Activated naive CD8-positive, alpha-beta T cell treated with anti-CD3 and anti-CD28 coated beads, Interleukin-2, amount 10 ng/mL, durations not matched to agents 7 days and 5 days (primary cell): ENCODE results near the gene BCR. TPM values are rescaled to one million over a fixed set of nuclear protein-coding genes. Genes with fewer than 3 reads are reported as not detected.

ENCODE experiments used
- ATAC-seq: fragments of 150-1000 bp; cut with Tn5 transposase; one replicate; pipeline ENCODE4 v1.10.0; 2021; ENCODE audit warnings: low read depth, moderate library complexity
- POLR2A ChIA-PET: fragments of 350-600 bp; sonication (Branson Sonifier 250); formaldehyde crosslinking; loops from one replicate; lab custom pipeline; 2021; ENCODE audit warnings: antibody characterized with exemption; lab: Charles Lee
- DNase-seq: peaks from one replicate; pipeline ENCODE4 v3.0.0; 2021
- H3K27ac Mint-ChIP-seq: one replicate; pipeline ENCODE4 v1.8.0; 2022; ENCODE audit warnings: mild to moderate bottlenecking, mixed read lengths
- H3K27me3 Mint-ChIP-seq: one replicate; pipeline ENCODE4 v1.8.0; 2022; ENCODE audit warnings: mild to moderate bottlenecking, moderate library complexity, mixed read lengths
- H3K36me3 Mint-ChIP-seq: one replicate; pipeline ENCODE4 v1.8.0; 2021; ENCODE audit warnings: mild to moderate bottlenecking, mixed read lengths
- H3K4me1 Mint-ChIP-seq: one replicate; pipeline ENCODE4 v1.8.0; 2021; ENCODE audit warnings: mixed read lengths
- H3K4me3 Mint-ChIP-seq: one replicate; pipeline ENCODE4 v1.8.0; 2022; ENCODE audit warnings: mild to moderate bottlenecking, moderate library complexity, mixed read lengths
- H3K9me3 Mint-ChIP-seq: one replicate; pipeline ENCODE4 v1.8.0; 2021; ENCODE audit warnings: mixed read lengths
- total RNA-seq, 2 experiments: library from RNA; stranded (reverse); gene quantifications; one replicate each; pipeline ENCODE4 v1.2.3, GENCODE V29; 2021

Gene BCR
- total RNA-seq, 2 experiments from 2014 or later: 36.2 to 39.2 TPM

DNA sequence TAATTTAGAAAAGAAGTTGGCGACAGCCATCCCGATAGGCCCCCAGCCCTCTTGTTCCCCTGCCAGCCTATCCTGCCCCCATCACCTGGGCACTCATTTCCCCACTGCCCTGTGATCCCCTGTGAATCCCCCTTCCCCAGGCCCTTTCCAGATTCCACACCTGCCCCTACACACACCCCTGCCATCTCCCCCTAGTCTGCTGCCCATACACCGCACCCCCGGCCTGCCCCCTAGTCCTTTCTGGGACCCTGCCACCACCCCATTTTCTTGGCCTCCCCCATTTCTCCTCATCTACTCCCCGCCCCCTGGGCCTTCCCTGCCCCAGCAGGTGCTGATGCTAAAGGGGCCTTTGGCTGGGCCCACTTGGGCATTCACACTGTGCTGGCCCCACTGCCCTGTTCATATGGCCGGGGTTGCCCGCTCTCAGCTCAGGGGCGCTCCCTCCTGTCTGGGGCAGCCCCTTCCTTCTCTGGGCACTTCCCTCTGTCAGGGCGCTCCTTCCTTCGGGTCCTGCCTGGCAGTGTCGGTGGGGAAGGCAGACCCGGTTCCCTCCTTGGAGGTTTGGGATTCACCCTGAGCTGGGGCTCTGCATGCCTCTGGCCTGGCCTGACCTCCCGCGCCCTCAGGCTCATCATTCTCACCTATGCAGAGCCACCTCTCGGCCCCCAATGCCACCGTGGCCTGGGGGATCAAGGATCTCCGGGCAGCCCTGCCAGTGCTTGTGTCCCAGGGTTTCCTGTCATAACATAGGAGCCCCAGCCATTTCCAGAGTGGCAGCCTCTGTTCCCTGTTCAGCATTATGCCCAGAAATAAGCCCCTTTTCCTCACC is 108.2 kb downstream of the BCR start:
- H3K36me3 Mint-ChIP-seq: peaks cover 1% of the 10 kb centered on the region
- no peak for DNase-seq
- no peak overlapping the region for H3K4me3 Mint-ChIP-seq
- H3K9me3 Mint-ChIP-seq: no peaks in the 10 kb centered on the region
- H3K4me1 Mint-ChIP-seq: no peaks in the 10 kb centered on the region
- no peak for ATAC-seq
- POLR2A ChIA-PET: no interaction called here
- no peaks in the 10 kb centered on the region for H3K27me3 Mint-ChIP-seq
- H3K27ac Mint-ChIP-seq: no peak overlapping the region

- H3K9me3 Mint-ChIP-seq: no peaks in the 10 kb centered on the region
- no peak overlapping the region for H3K4me3 Mint-ChIP-seq
- no peaks in the 10 kb centered on the region for H3K4me1 Mint-ChIP-seq
- no peaks in the 10 kb centered on the region for H3K27me3 Mint-ChIP-seq
- no peak for ATAC-seq
- no peak for DNase-seq
- no peak overlapping the region for H3K27ac Mint-ChIP-seq
- POLR2A ChIA-PET: no interaction called here
- peaks cover 1% of the 10 kb centered on the region for H3K36me3 Mint-ChIP-seq
Observed at GRCh38 chr22:23289130-23289503, 108.8 kb downstream of the BCR start.

- H3K36me3 Mint-ChIP-seq: peaks cover 1% of the 10 kb centered on the region
- H3K4me3 Mint-ChIP-seq: no peak overlapping the region
- H3K4me1 Mint-ChIP-seq: no peaks in the 10 kb centered on the region
- peak; percentile 66 for DNase-seq
- no peaks in the 10 kb centered on the region for H3K27me3 Mint-ChIP-seq
- H3K27ac Mint-ChIP-seq: no peak overlapping the region
- POLR2A ChIA-PET: no interaction called here
- ATAC-seq: peak; percentile 46
- H3K9me3 Mint-ChIP-seq: no peaks in the 10 kb centered on the region
Observed at GRCh38 chr22:23289851-23290724, 109.8 kb downstream of the BCR start.

- DNase-seq: no peak
- H3K27ac Mint-ChIP-seq: no peak overlapping the region
- H3K36me3 Mint-ChIP-seq: peaks cover 1% of the 10 kb centered on the region
- no peak for ATAC-seq
- H3K4me1 Mint-ChIP-seq: no peaks in the 10 kb centered on the region
- H3K27me3 Mint-ChIP-seq: no peaks in the 10 kb centered on the region
- H3K9me3 Mint-ChIP-seq: no peaks in the 10 kb centered on the region
- H3K4me3 Mint-ChIP-seq: no peak overlapping the region
- POLR2A ChIA-PET: no interaction called here
Observed at GRCh38 chr22:23291806-23292452, 111.6 kb downstream of the BCR start.

GRCh38 chr22:23292453-23293350 is 112.4 kb downstream of the BCR start:
- Mint-ChIP-seq H3K9me3 (no peaks in the 10 kb centered on the region), H3K4me1 (no peaks in the 10 kb centered on the region), H3K27ac (no peak overlapping the region), H3K36me3 (peaks cover 1% of the 10 kb centered on the region), H3K27me3 (no peaks in the 10 kb centered on the region), H3K4me3 (no peak overlapping the region)
- ATAC-seq: no peak
- POLR2A ChIA-PET: no interaction called here
- DNase-seq: no peak

DNA sequence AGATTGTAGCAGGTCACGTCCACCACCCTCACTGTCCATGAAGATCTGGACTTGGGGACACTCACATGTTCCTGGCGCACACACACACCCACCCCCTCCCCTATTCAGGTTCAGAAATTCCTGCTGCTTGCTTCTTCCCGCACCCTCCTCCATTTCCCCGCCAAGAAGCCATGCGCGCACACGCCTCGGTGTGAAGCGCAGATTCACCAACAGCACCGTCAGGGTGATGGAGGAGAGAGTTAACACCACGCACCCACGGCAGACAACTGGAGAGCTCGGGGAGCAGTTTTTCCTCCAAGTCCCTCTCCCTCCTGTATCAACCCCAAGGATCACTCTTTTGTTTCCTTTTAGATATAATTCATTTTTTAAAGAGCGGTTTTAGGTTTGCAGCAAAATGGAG is 113.4 kb downstream of the BCR start:
- no peak overlapping the region for H3K4me3 Mint-ChIP-seq
- DNase-seq (no peak), ATAC-seq (no peak)
- H3K27me3 Mint-ChIP-seq: no peaks in the 10 kb centered on the region
- H3K36me3 Mint-ChIP-seq: peaks cover 5% of the 10 kb centered on the region
- no peaks in the 10 kb centered on the region for H3K4me1 Mint-ChIP-seq
- H3K27ac Mint-ChIP-seq: no peak overlapping the region
- POLR2A ChIA-PET: no interaction called here
- no peaks in the 10 kb centered on the region for H3K9me3 Mint-ChIP-seq

GRCh38 chr22:23294221-23294620 is 113.9 kb downstream of the BCR start:
- Mint-ChIP-seq H3K36me3 (peaks cover 5% of the 10 kb centered on the region), H3K27me3 (no peaks in the 10 kb centered on the region), H3K4me3 (no peak overlapping the region), H3K27ac (no peak overlapping the region), H3K9me3 (no peaks in the 10 kb centered on the region), H3K4me1 (no peaks in the 10 kb centered on the region)
- POLR2A ChIA-PET: no interaction called here
- ATAC-seq (no peak), DNase-seq (no peak)

DNA sequence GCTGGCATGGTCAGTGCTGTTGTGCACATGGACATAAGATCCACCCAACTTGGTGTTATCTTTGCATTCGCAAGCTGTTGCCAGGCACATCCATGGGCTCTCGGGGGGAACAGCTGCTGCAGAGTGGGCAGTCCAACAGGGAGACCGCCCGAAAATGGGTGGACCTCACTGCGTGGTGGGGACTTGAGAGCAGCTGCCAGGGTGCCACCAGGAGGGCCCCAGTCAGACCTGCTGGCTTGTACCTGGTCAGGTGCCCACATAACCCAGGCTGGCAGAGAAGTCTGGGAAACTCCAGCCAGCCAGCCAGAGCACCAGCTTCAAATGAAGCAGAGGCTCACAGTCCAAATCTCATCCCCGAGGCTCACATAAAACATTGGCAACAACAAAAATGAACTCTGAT is 120.2 kb downstream of the BCR start:
- Mint-ChIP-seq H3K4me1 (no peaks in the 10 kb centered on the region), H3K27ac (no peak overlapping the region), H3K36me3 (peaks cover 5% of the 10 kb centered on the region), H3K4me3 (no peak overlapping the region), H3K27me3 (no peaks in the 10 kb centered on the region), H3K9me3 (no peaks in the 10 kb centered on the region)
- POLR2A ChIA-PET: no interaction called here
- ATAC-seq: no peak
- DNase-seq: no peak

- H3K4me1 Mint-ChIP-seq: no peaks in the 10 kb centered on the region
- DNase-seq (no peak), ATAC-seq (no peak)
- H3K9me3 Mint-ChIP-seq: no peaks in the 10 kb centered on the region
- no peak overlapping the region for H3K27ac Mint-ChIP-seq
- H3K27me3 Mint-ChIP-seq: no peaks in the 10 kb centered on the region
- POLR2A ChIA-PET: no interaction called here
- H3K4me3 Mint-ChIP-seq: no peak overlapping the region
- H3K36me3 Mint-ChIP-seq: peaks cover 5% of the 10 kb centered on the region
Observed at GRCh38 chr22:23301591-23301990, 121.3 kb downstream of the BCR start.

DNA sequence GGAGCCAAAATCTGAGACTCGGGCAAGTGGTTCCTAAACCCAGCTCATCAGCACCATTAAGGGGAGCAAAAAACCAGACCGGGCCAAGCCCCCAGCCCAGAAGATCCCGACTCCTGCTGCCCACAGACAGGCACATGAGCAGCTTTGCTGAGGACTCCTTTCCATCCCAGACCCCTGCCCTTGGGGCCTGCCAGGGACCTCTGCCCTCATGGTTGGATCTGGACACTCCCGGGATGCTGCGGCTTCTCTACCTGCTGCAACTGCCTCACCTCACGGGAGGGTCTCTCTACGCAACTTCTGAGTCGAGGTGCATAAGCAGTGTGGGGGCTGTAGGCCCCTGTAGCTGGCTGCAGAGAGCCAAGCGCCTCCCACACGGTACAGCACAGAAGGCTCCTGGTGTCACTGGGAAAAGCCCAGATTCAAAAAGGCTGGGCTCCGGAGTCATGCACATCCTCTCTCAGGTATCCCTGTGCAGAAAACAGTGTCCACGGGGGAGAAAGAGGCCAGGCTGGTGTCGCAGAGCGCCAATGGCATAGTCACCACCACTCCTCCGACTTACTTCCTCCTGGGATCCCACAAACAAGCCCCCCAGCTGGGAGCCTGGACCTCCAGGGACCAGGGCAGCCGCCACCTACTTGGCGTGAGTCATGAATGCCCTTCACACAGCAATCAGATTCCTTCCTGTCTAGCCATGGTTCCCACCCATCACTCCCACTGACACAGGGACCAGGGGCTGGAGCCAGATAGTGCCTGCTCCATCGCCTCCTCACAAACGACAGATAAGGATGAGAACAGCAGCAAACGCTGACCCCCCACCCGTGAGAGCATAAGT is 122.1 kb downstream of the BCR start:
- no peaks in the 10 kb centered on the region for H3K4me1 Mint-ChIP-seq
- H3K36me3 Mint-ChIP-seq: peaks cover 5% of the 10 kb centered on the region
- no peak overlapping the region for H3K27ac Mint-ChIP-seq
- POLR2A ChIA-PET: no interaction called here
- H3K4me3 Mint-ChIP-seq: no peak overlapping the region
- ATAC-seq (no peak), DNase-seq (peak; percentile 11)
- H3K9me3 Mint-ChIP-seq: no peaks in the 10 kb centered on the region
- H3K27me3 Mint-ChIP-seq: no peaks in the 10 kb centered on the region

GRCh38 chr22:23305321-23305910 is 125.1 kb downstream of the BCR start:
- Mint-ChIP-seq H3K36me3 (peaks cover 2% of the 10 kb centered on the region), H3K4me1 (no peaks in the 10 kb centered on the region), H3K9me3 (no peaks in the 10 kb centered on the region), H3K27me3 (no peaks in the 10 kb centered on the region), H3K27ac (no peak overlapping the region), H3K4me3 (no peak overlapping the region)
- ATAC-seq (no peak), DNase-seq (peak; percentile 20)
- POLR2A ChIA-PET: no interaction called here

- Mint-ChIP-seq H3K27me3 (no peaks in the 10 kb centered on the region), H3K27ac (no peak overlapping the region), H3K36me3 (peaks cover 2% of the 10 kb centered on the region), H3K9me3 (no peaks in the 10 kb centered on the region), H3K4me1 (no peaks in the 10 kb centered on the region), H3K4me3 (no peak overlapping the region)
- POLR2A ChIA-PET: no interaction called here
- ATAC-seq: no peak
- DNase-seq: no peak
Observed at GRCh38 chr22:23305922-23306374, 125.6 kb downstream of the BCR start.
